DOHH2 (cell line): ENCODE measurements around the gene PLXNB3.

ENCODE experiments used
- EZH2phosphoT487 ChIP-seq: fragments of 200-600 bp; sonication (generic); IDR thresholded peaks from 2 replicates; pipeline ENCODE4 v1.6.1; 2017; ENCODE audit warnings: borderline replicate concordance, mild to moderate bottlenecking, antibody characterized with exemption, low read length, moderate library complexity, mixed read lengths
- TF ChIP-seq, protein P1 (sequence below): fragments of 200-600 bp; sonication (generic); IDR thresholded peaks from one replicate; pipeline ENCODE4 v1.5.1; 2014; ENCODE audit warnings: antibody characterized with exemption, mild to moderate bottlenecking, low read depth, low read length; ENCODE audit not compliant: poor library complexity, severe bottlenecking

DNA sequence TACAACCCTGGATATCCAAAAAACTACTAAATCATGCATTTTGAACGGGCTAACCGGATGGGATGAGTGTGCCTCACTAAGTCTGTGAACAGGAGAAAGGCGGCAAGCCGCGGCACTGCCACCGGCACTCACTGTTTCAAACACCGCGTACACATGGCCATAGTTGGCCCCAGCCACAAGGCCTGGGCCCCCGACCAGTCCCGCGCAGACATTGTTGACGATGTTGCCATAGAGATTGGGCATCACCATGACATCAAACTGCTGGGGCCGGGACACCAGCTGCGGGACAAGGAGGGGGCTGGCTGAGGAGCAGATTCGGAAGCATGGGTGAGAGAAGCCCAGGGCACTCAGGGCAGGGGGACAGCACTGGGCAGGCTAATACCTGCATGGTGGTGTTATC is 22.6 kb downstream of the PLXNB3 start:
- TF ChIP-seq, protein P1, sequence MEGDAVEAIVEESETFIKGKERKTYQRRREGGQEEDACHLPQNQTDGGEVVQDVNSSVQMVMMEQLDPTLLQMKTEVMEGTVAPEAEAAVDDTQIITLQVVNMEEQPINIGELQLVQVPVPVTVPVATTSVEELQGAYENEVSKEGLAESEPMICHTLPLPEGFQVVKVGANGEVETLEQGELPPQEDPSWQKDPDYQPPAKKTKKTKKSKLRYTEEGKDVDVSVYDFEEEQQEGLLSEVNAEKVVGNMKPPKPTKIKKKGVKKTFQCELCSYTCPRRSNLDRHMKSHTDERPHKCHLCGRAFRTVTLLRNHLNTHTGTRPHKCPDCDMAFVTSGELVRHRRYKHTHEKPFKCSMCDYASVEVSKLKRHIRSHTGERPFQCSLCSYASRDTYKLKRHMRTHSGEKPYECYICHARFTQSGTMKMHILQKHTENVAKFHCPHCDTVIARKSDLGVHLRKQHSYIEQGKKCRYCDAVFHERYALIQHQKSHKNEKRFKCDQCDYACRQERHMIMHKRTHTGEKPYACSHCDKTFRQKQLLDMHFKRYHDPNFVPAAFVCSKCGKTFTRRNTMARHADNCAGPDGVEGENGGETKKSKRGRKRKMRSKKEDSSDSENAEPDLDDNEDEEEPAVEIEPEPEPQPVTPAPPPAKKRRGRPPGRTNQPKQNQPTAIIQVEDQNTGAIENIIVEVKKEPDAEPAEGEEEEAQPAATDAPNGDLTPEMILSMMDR, result no peak
- TF ChIP-seq EZH2phosphoT487, result no peak
